H1 (cell line): ENCODE measurements around the gene SLC30A7.

ENCODE experiments used
- BCL11A ChIP-seq, 2 experiments: IDR thresholded peaks; one replicate each; pipeline ENCODE4 v1.6.1; 2011; ENCODE audit warnings: low read depth in 2 of 2, low read length in 2 of 2, mild to moderate bottlenecking in 2 of 2
- CTCF ChIP-seq, 3 experiments: IDR thresholded peaks; 1 replicate in 2 of 3; 2 replicates in 1 of 3; pipeline versions ENCODE4 v1.5.1 to v1.6.1; 2011; ENCODE audit warnings: low read length in 3 of 3, mild to moderate bottlenecking in 3 of 3, inconsistent platforms in 2 of 3, low read depth in 1 of 3, moderate library complexity in 1 of 3; ENCODE audit not compliant: insufficient read depth in 1 of 3; ENCODE audit errors: control extremely low read depth in 1 of 3
- EGR1 ChIP-seq: IDR thresholded peaks from 2 replicates; pipeline ENCODE4 v1.6.1; 2011; ENCODE audit warnings: low read depth, low read length, borderline replicate concordance
- EP300 ChIP-seq, 2 experiments: IDR thresholded peaks; 1 replicate in 1 of 2; 2 replicates in 1 of 2; pipeline ENCODE4 v1.6.1; 2011 to 2012; ENCODE audit warnings: low read depth in 2 of 2, low read length in 2 of 2, mild to moderate bottlenecking in 2 of 2, borderline replicate concordance in 1 of 2, inconsistent platforms in 1 of 2, moderate library complexity in 1 of 2
- POLR2AphosphoS5 ChIP-seq: IDR thresholded peaks from 2 replicates; pipeline ENCODE4 v1.6.1; 2011; ENCODE audit warnings: low read depth, low read length
- RBBP5 ChIP-seq: IDR thresholded peaks from 2 replicates; pipeline ENCODE4 v1.7.1; 2012; ENCODE audit warnings: low read depth, mild to moderate bottlenecking, inconsistent platforms, low read length, moderate library complexity, borderline replicate concordance
- SAP30 ChIP-seq: fragments of 300-600 bp; sonication (generic); IDR thresholded peaks from 2 replicates; pipeline ENCODE4 v1.7.1; 2012; ENCODE audit warnings: low read length, moderate library complexity, mild to moderate bottlenecking, inconsistent platforms; ENCODE audit not compliant: insufficient read depth, insufficient replicate concordance
- SIRT6 ChIP-seq: IDR thresholded peaks from one replicate; pipeline ENCODE4 v1.7.1; 2012; ENCODE audit warnings: low read length, inconsistent platforms
- SP1 ChIP-seq: IDR thresholded peaks from 2 replicates; pipeline ENCODE4 v1.6.1; 2011; ENCODE audit warnings: low read depth, low read length
- SP4 ChIP-seq: IDR thresholded peaks from 2 replicates; pipeline ENCODE4 v1.6.1; 2012; ENCODE audit warnings: low read length, inconsistent platforms
- ZNF274 ChIP-seq: IDR thresholded peaks from 2 replicates; pipeline ENCODE4 v1.7.0; 2012; ENCODE audit warnings: low read length, borderline replicate concordance; ENCODE audit errors: extremely low read depth

GRCh38 chr1:101026430-101026788 is 130.5 kb downstream of the SLC30A7 start:
- TF ChIP-seq CTCF (IDR thresholded peaks at IDR 0.05; ENCODE audit: control extremely low read depth in 1 of 3, insufficient read depth in 1 of 3, low read depth in 1 of 3, low read length in 3 of 3) (no peak), EGR1 (no peak), SP4 (no peak), EP300 (IDR thresholded peaks at IDR 0.05; ENCODE audit: borderline replicate concordance in 1 of 2, low read depth in 2 of 2, low read length in 2 of 2) (no peak), RBBP5 (no peak), POLR2AphosphoS5 (no peak), BCL11A (IDR thresholded peaks at IDR 0.05; ENCODE audit: low read depth in 2 of 2, low read length in 2 of 2) (no peak), SAP30 (no peak), SP1 (no peak), ZNF274 (no peak), SIRT6 (no peak)
